Heart left ventricle (tissue), 13 donors: ENCODE measurements around the gene LRP1.

ENCODE experiments used
- CTCF ChIP-seq, 12 donors: fragments of 200-600 bp; sonication (generic) in 4 of 12; IDR thresholded peaks; one replicate each; pipeline versions ENCODE4 v1.5.0 to v1.8.0; 2018 to 2022; ENCODE audit warnings: antibody characterized with exemption in 12 of 12, mild to moderate bottlenecking in 5 of 12
- POLR2A ChIP-seq, 2 donors: fragments of 450-650 bp; IDR thresholded peaks; one replicate each; pipeline ENCODE4 v1.6.1; 2017; ENCODE audit warnings: antibody characterized with exemption in 2 of 2, mild to moderate bottlenecking in 2 of 2, moderate library complexity in 2 of 2
- donor health status: ischemic (EF 13 %, LVEDD 7.1; RV severe dilation, severe dysfunction).
- donor health status: DM: no; HTN: yes; CAD: no.
- donor health status: DM: no; HTN: no; CAD: no.
- donor health status: ischemic (EF 25% LVEDD 6.9; RV normal size, moderate dysfunction).
- donor health status: ischemic (EF 25% LVEDD 5.7; RV mildly dilated, moderate dysfunction).
- donor health status: ischemic (EF 35%, LVEDD 5.7; RV mildly dilated, moderate dysfunction).
- donor health status: nonischemic (EF 11% LVEDD 7.7; RV severe dilation, severe dysfunction).
- donor health status: DM: yes; HTN: yes; CAD: no.
- donor health status: PGD.
- donor health status: ischemic (EF 29% LVEDD 5.4; RV normal size, mild dysfunction).
- donor health status: nonischemic (EF 23%, LVEDD 6.1; RV moderate dilation, normal function).

- no peak for TF ChIP-seq CTCF (IDR thresholded peaks at IDR 0.05)
- no peak for TF ChIP-seq POLR2A (IDR thresholded peaks at IDR 0.05)
Observed at GRCh38 chr12:57131896-57132744, 3.8 kb downstream of the LRP1 start.
